ENCODE results near the gene OSBPL7.
"Not testable (repeated sequence)": the region's sequence is repeated elsewhere in the genome, so short reads cannot be mapped to it uniquely, and the experiment has no call there.

Gene OSBPL7

GRCh38 chr17:47804461-47804860 lies 17.1 kb downstream of the OSBPL7 start:
- DNase-seq: no peak

- no peak for DNase-seq
Observed at GRCh38 chr17:47803751-47804150, 17.8 kb downstream of the OSBPL7 start.

- DNase-seq: no peak
Observed at GRCh38 chr17:47803201-47803600, 18.4 kb downstream of the OSBPL7 start.

- peak; percentile 69 for DNase-seq
Observed at GRCh38 chr17:47802341-47803022, 19.1 kb downstream of the OSBPL7 start.

GRCh38 chr17:47801906-47802305 lies 19.7 kb downstream of the OSBPL7 start:
- no peak for DNase-seq

GRCh38 chr17:47801176-47801765 lies 20.3 kb downstream of the OSBPL7 start:
- no peak for DNase-seq

GRCh38 chr17:47800686-47801085 lies 20.9 kb downstream of the OSBPL7 start:
- no peak for DNase-seq

- DNase-seq: no peak
Observed at GRCh38 chr17:47797797-47798196, 23.8 kb downstream of the OSBPL7 start.

- DNase-seq: no peak
Observed at GRCh38 chr17:47792979-47793378, 28.6 kb downstream of the OSBPL7 start.

GRCh38 chr17:47792457-47792856 lies 29.1 kb downstream of the OSBPL7 start:
- no peak for DNase-seq

GRCh38 chr17:47791025-47791424 lies 30.6 kb downstream of the OSBPL7 start:
- no peak for DNase-seq

- DNase-seq: no peak
Observed at GRCh38 chr17:47789611-47790561, 31.7 kb downstream of the OSBPL7 start.

GRCh38 chr17:47785538-47786123 lies 36.0 kb downstream of the OSBPL7 start:
- DNase-seq: no peak

- no peak for DNase-seq
Observed at GRCh38 chr17:47781397-47781796, 40.2 kb downstream of the OSBPL7 start.

- DNase-seq: no peak
Observed at GRCh38 chr17:47778184-47778635, 43.4 kb downstream of the OSBPL7 start.

GRCh38 chr17:47776330-47777197 lies 45.0 kb downstream of the OSBPL7 start:
- DNase-seq: peak; percentile 8

GRCh38 chr17:47774987-47775580 lies 46.5 kb downstream of the OSBPL7 start:
- no peak for DNase-seq

GRCh38 chr17:47774331-47774730 lies 47.3 kb downstream of the OSBPL7 start:
- no peak for DNase-seq

GRCh38 chr17:47773649-47774048 lies 47.9 kb downstream of the OSBPL7 start:
- DNase-seq: not testable (repeated sequence)

GRCh38 chr17:47763913-47764582 lies 57.5 kb downstream of the OSBPL7 start:
- DNase-seq: no peak

- DNase-seq: no peak
Observed at GRCh38 chr17:47762728-47763127, 58.9 kb downstream of the OSBPL7 start.

Measured in SHP77 treated with DMSO at 0.1 percent for 48 hours (cell line).